H9 (cell line): ENCODE data around the gene NIFK. TPM values are rescaled to one million over a fixed set of nuclear protein-coding genes. Genes with fewer than 3 reads are reported as not detected.

Experiments
- DNase-seq: peaks from one replicate; pipeline ENCODE4 v3.0.0-alpha.2; 2017
- H2AFZ ChIP-seq: one replicate; pipeline ENCODE4 v1.6.1; 2013; ENCODE audit warnings: mild to moderate bottlenecking, low read length, control low read depth, moderate library complexity
- H2AK5ac ChIP-seq: 2 replicates; pipeline ENCODE4 v1.6.1; 2013; ENCODE audit warnings: low read length, control low read depth, mixed read lengths; ENCODE audit not compliant: insufficient read length
- H2BK120ac ChIP-seq: one replicate; pipeline ENCODE4 v1.6.1; 2013; ENCODE audit warnings: low read depth, mild to moderate bottlenecking, low read length, control low read depth, inconsistent platforms; ENCODE audit not compliant: poor library complexity, severe bottlenecking
- H2BK12ac ChIP-seq: 2 replicates; pipeline ENCODE4 v1.6.1; 2013; ENCODE audit warnings: low read length, control low read depth, mixed read lengths, low read depth; ENCODE audit not compliant: insufficient read length
- H2BK15ac ChIP-seq: 2 replicates; pipeline ENCODE4 v1.6.1; 2013; ENCODE audit warnings: low read depth, low read length, control low read depth
- H2BK20ac ChIP-seq: one replicate; pipeline ENCODE4 v1.6.1; 2013; ENCODE audit warnings: low read depth, mild to moderate bottlenecking, low read length, control low read depth, inconsistent platforms; ENCODE audit not compliant: poor library complexity, severe bottlenecking
- H2BK5ac ChIP-seq: 2 replicates; pipeline ENCODE4 v1.6.1; 2013; ENCODE audit warnings: low read length, control low read depth, mixed read lengths; ENCODE audit not compliant: insufficient read length
- H3K14ac ChIP-seq: 2 replicates; pipeline ENCODE4 v1.6.1; 2013; ENCODE audit warnings: low read length, control low read depth; ENCODE audit not compliant: insufficient read depth
- H3K18ac ChIP-seq: 2 replicates; pipeline ENCODE4 v1.6.1; 2013; ENCODE audit warnings: low read depth, mild to moderate bottlenecking, mixed read lengths, low read length, control low read depth; ENCODE audit not compliant: insufficient read length
- H3K23ac ChIP-seq: 2 replicates; pipeline ENCODE4 v1.6.1; 2013; ENCODE audit warnings: low read length, control low read depth, mixed read lengths, low read depth; ENCODE audit not compliant: insufficient read length
- H3K23me2 ChIP-seq: 2 replicates; pipeline ENCODE4 v1.6.1; 2013; ENCODE audit warnings: low read depth, mild to moderate bottlenecking, mixed read lengths, low read length, control low read depth; ENCODE audit not compliant: insufficient read length, poor library complexity, severe bottlenecking
- H3K27ac ChIP-seq: 2 replicates; pipeline ENCODE4 v1.5.1; 2013; ENCODE audit warnings: low read length, control low read depth, mixed read lengths, low read depth; ENCODE audit not compliant: insufficient read length
- H3K27me3 ChIP-seq: 2 replicates; pipeline ENCODE4 v1.6.1; 2013; ENCODE audit warnings: low read length, control low read depth, inconsistent platforms; ENCODE audit not compliant: insufficient read depth
- H3K4ac ChIP-seq: 2 replicates; pipeline ENCODE4 v1.6.1; 2013; ENCODE audit warnings: low read depth, mild to moderate bottlenecking, control low read depth, inconsistent platforms, low read length, moderate library complexity
- H3K4me1 ChIP-seq: 2 replicates; pipeline ENCODE4 v1.6.1; 2013; ENCODE audit warnings: low read length, control low read depth, inconsistent platforms; ENCODE audit not compliant: insufficient read depth
- H3K4me2 ChIP-seq: 2 replicates; pipeline ENCODE4 v1.6.1; 2013; ENCODE audit warnings: low read length, control low read depth, mixed read lengths; ENCODE audit not compliant: insufficient read length, insufficient read depth
- H3K56ac ChIP-seq: 2 replicates; pipeline ENCODE4 v1.6.1; 2013; ENCODE audit warnings: low read depth, mild to moderate bottlenecking, mixed read lengths, low read length, control low read depth; ENCODE audit not compliant: insufficient read length
- H3K79me1 ChIP-seq: 2 replicates; pipeline ENCODE4 v1.6.1; 2013; ENCODE audit warnings: low read depth, mild to moderate bottlenecking, moderate library complexity, low read length, control low read depth, inconsistent platforms; ENCODE audit not compliant: insufficient read depth, poor library complexity, severe bottlenecking
- H3K79me2 ChIP-seq: 2 replicates; pipeline ENCODE4 v1.6.1; 2013; ENCODE audit warnings: low read length, control low read depth, inconsistent platforms; ENCODE audit not compliant: insufficient read depth
- H3K9ac ChIP-seq: 2 replicates; pipeline ENCODE4 v1.6.1; 2013; ENCODE audit warnings: low read length, control low read depth, mixed read lengths; ENCODE audit not compliant: insufficient read length; ENCODE audit errors: extremely low read depth
- H3K9me3 ChIP-seq: one replicate; pipeline ENCODE4 v1.6.1; 2013; ENCODE audit warnings: low read depth, low read length, inconsistent platforms; ENCODE audit not compliant: control insufficient read depth
- H3T11ph ChIP-seq: one replicate; pipeline ENCODE4 v1.6.1; 2013; ENCODE audit warnings: mild to moderate bottlenecking, low read length, control low read depth, inconsistent platforms
- H4K20me1 ChIP-seq: one replicate; pipeline ENCODE4 v1.6.1; 2013; ENCODE audit not compliant: control insufficient read depth, insufficient read length, insufficient read depth
- H4K5ac ChIP-seq: 2 replicates; pipeline ENCODE4 v1.6.1; 2013; ENCODE audit warnings: low read depth, mild to moderate bottlenecking, mixed read lengths, low read length, control low read depth; ENCODE audit not compliant: insufficient read length
- H4K8ac ChIP-seq: replicated peaks from 2 replicates; pipeline ENCODE4 v1.6.1; 2013; ENCODE audit warnings: low read length, control low read depth, mixed read lengths, low read depth; ENCODE audit not compliant: insufficient read length
- H4K91ac ChIP-seq: 2 replicates; pipeline ENCODE4 v1.6.1; 2013; ENCODE audit warnings: low read depth, mild to moderate bottlenecking, moderate library complexity, mixed read lengths, low read length, control low read depth; ENCODE audit not compliant: insufficient read length
- H3K27ac Mint-ChIP-seq, 3 experiments: 2 replicates in 2 of 3; 3 replicates in 1 of 3; pipeline ENCODE4 v1.8.0; 2020 to 2021; ENCODE audit warnings: mixed read lengths in 3 of 3, mild to moderate bottlenecking in 1 of 3, moderate library complexity in 1 of 3
- H3K27me3 Mint-ChIP-seq: 2 replicates; pipeline ENCODE4 v1.8.0; 2021; ENCODE audit warnings: low read depth, mild to moderate bottlenecking, moderate library complexity, mixed read lengths
- H3K36me3 Mint-ChIP-seq, 3 experiments: 2 replicates in 2 of 3; 3 replicates in 1 of 3; pipeline ENCODE4 v1.8.0; 2020 to 2021; ENCODE audit warnings: low read depth in 3 of 3, mixed read lengths in 3 of 3; ENCODE audit not compliant: insufficient read depth in 1 of 3
- H3K4me1 Mint-ChIP-seq, 2 experiments: 2 replicates each; pipeline ENCODE4 v1.8.0; 2020; ENCODE audit warnings: mixed read lengths in 2 of 2
- H3K4me3 Mint-ChIP-seq, 2 experiments: 2 replicates in 1 of 2; 3 replicates in 1 of 2; pipeline ENCODE4 v1.8.0; 2020 to 2021; ENCODE audit warnings: mild to moderate bottlenecking in 2 of 2, mixed read lengths in 2 of 2, moderate library complexity in 1 of 2
- H3K9me3 Mint-ChIP-seq, 2 experiments: 2 replicates in 1 of 2; 3 replicates in 1 of 2; pipeline ENCODE4 v1.8.0; 2020; ENCODE audit warnings: mild to moderate bottlenecking in 2 of 2, mixed read lengths in 2 of 2, moderate library complexity in 1 of 2
- WGBS: extraction: QIAGEN DNeasy Blood & Tissue Kit; methylation state at CpG from one replicate; pipeline ENCODE4 v1.1.7; 2013; ENCODE audit warnings: missing lambda C conversion rate, low lambda C conversion rate, mixed read lengths; ENCODE audit not compliant: insufficient read length; ENCODE audit errors: extremely low coverage; 5-methylcytosine and 5-hydroxymethylcytosine counted together
- total RNA-seq: library from RNA; stranded (reverse); gene quantifications from 2 replicates; pipeline ENCODE4 v1.2.1, GENCODE V29; 2021
- TF ChIP-seq, protein P1 (sequence below): fragments of 200-600 bp; sonication (generic); conservative IDR thresholded peaks from 3 replicates; pipeline ENCODE4 v1.8.0; 2021; ENCODE audit warnings: antibody characterized with exemption, mild to moderate bottlenecking

Gene NIFK
- total RNA-seq, 1 experiment from 2014 or later = 180 TPM

DNA sequence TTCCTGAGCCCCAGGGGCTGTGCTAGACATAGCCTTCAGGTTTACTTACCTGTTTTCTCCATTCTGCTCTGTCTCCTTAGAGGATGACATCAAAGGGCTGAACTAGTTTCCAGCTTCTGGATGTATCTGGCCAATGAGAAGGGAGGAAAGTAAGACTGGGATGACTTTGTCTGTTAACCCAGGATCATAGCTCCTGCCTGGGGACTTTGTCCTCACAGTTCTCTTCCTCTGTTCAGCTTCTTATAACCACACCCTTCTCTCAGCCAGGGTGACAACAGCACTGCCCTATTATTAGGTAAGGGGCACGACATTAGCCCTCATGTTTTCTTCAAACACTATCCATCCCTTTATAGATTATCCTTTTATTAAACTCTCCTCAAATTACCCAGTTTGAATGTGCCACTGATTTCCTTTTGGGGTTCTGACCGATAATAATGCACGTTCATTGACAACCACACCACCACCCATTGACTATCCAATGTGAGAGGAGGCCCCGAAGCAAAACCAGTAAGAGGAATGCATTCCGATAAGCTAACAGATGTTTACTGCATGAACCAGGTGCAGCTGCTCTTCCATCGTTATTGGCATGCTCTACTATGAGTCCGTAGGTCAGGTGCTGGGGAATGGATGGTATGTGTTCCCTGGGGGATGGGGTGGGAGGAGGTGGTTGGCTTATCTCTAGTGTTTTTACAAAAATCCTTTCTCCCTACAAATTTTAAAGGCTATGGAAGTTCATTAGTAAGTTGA lies 42.2 kb upstream of the NIFK start:
- no peaks in the 10 kb centered on the region; a peak in 1 of 5 replicates for H3K9me3 Mint-ChIP-seq
- Histone ChIP-seq H2AFZ (no peak overlapping the region), H3K23ac (no peak overlapping the region), H2BK12ac (no peak overlapping the region), H2AK5ac (no peak overlapping the region), H3K9ac (no peak overlapping the region), H3K79me1 (no peaks in the 10 kb centered on the region), H3K23me2 (no peaks in the 10 kb centered on the region), H3K4ac (no peak overlapping the region), H3K79me2 (no peaks in the 10 kb centered on the region), H3K14ac (no peak overlapping the region), H2BK120ac (no peak overlapping the region), H3K9me3 (no peaks in the 10 kb centered on the region), H4K91ac (no peak overlapping the region), H4K8ac (no peak overlapping the region), H2BK15ac (no peak overlapping the region), H3K27ac (no peak overlapping the region), H4K5ac (no peak overlapping the region), H2BK20ac (no peak overlapping the region), H3K4me1 (peaks cover 3% of the 10 kb centered on the region; the same call in 1 of the 2 replicates), H3T11ph (no peak overlapping the region), H3K56ac (no peak overlapping the region), H3K4me2 (no peak overlapping the region), H3K27me3 (no peaks in the 10 kb centered on the region), H3K18ac (no peak overlapping the region), H2BK5ac (no peak overlapping the region), H4K20me1 (peaks cover 2% of the 10 kb centered on the region)
- no peak overlapping the region for H3K4me3 Mint-ChIP-seq
- peaks cover 2% of the 10 kb centered on the region; the same call in 1 of the 2 replicates for H3K27me3 Mint-ChIP-seq
- DNase-seq = no peak
- no CpG with 5 or more reads among the region's 7 CpGs for WGBS
- TF ChIP-seq, protein P1, sequence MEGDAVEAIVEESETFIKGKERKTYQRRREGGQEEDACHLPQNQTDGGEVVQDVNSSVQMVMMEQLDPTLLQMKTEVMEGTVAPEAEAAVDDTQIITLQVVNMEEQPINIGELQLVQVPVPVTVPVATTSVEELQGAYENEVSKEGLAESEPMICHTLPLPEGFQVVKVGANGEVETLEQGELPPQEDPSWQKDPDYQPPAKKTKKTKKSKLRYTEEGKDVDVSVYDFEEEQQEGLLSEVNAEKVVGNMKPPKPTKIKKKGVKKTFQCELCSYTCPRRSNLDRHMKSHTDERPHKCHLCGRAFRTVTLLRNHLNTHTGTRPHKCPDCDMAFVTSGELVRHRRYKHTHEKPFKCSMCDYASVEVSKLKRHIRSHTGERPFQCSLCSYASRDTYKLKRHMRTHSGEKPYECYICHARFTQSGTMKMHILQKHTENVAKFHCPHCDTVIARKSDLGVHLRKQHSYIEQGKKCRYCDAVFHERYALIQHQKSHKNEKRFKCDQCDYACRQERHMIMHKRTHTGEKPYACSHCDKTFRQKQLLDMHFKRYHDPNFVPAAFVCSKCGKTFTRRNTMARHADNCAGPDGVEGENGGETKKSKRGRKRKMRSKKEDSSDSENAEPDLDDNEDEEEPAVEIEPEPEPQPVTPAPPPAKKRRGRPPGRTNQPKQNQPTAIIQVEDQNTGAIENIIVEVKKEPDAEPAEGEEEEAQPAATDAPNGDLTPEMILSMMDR = no peak
- no peak overlapping the region; a peak in 1 of 7 replicates for H3K27ac Mint-ChIP-seq
- H3K4me1 Mint-ChIP-seq = peaks cover 6 to 8% of the 10 kb centered on the region in 2 experiments
- H3K36me3 Mint-ChIP-seq = no peaks in the 10 kb centered on the region
